22Rv1 (cell line): ENCODE results near the gene ZNF101.

Experiments used
- CTCF ChIP-seq: fragments of 450-650 bp; IDR thresholded peaks from 2 replicates; pipeline ENCODE4 v1.5.1; 2017; ENCODE audit warnings: mild to moderate bottlenecking
- ZFX ChIP-seq: fragments of 450-650 bp; IDR thresholded peaks from 2 replicates; pipeline ENCODE4 v1.6.1; 2017; ENCODE audit warnings: antibody characterized with exemption, borderline replicate concordance

- TF ChIP-seq CTCF, result no peak
- no peak for TF ChIP-seq ZFX
Measured at GRCh38 chr19:19623383-19623782, 45.3 kb upstream of the ZNF101 start.
